Skeletal muscle tissue (tissue), 4 donors: Measurements from ENCODE around the gene THAP10. TPM values are rescaled to one million over a fixed set of nuclear protein-coding genes. Genes with fewer than 3 reads are reported as not detected.
"Not testable (repeated sequence)": the region's sequence is repeated elsewhere in the genome, so short reads cannot be mapped to it uniquely, and the experiment has no call there.

Source experiments
- H3K27ac ChIP-seq: one replicate; pipeline ENCODE4 v1.7.0; 2013; ENCODE audit warnings: mild to moderate bottlenecking, low read depth, low read length, inconsistent platforms
- H3K27me3 ChIP-seq, 3 donors: one replicate each; pipeline ENCODE4 v1.7.0; 2013; ENCODE audit warnings: low read length in 3 of 3; ENCODE audit not compliant: control insufficient read depth in 3 of 3, insufficient read depth in 3 of 3
- H3K36me3 ChIP-seq, 3 donors: one replicate each; pipeline ENCODE4 v1.7.0; 2013; ENCODE audit warnings: low read length in 3 of 3; ENCODE audit not compliant: control insufficient read depth in 3 of 3, insufficient read depth in 3 of 3
- H3K4me1 ChIP-seq, 3 donors: one replicate each; pipeline ENCODE4 v1.7.0; 2013; ENCODE audit warnings: low read length in 3 of 3, mild to moderate bottlenecking in 3 of 3; ENCODE audit not compliant: control insufficient read depth in 3 of 3, insufficient read depth in 3 of 3
- H3K4me3 ChIP-seq, 3 donors: one replicate each; pipeline ENCODE4 v1.7.0; 2013; ENCODE audit warnings: low read length in 3 of 3
- H3K9ac ChIP-seq, 3 donors: one replicate each; pipeline ENCODE4 v1.7.0; 2013; ENCODE audit warnings: low read length in 3 of 3, mild to moderate bottlenecking in 3 of 3, moderate library complexity in 2 of 3, low read depth in 1 of 3
- H3K9me3 ChIP-seq, 3 donors: one replicate each; pipeline ENCODE4 v1.7.0; 2013; ENCODE audit warnings: low read length in 3 of 3; ENCODE audit not compliant: control insufficient read depth in 3 of 3
- total RNA-seq: library from RNA; depleted of rRNA; stranded (reverse); fragments of >200 nt; gene quantifications from one replicate; pipeline ENCODE4 v1.2.3, GENCODE V29; 2014
- donor health status: Osteomylitis.

THAP10 gene
- total RNA-seq, 1 donor from 2014 or later: 5.2 TPM

GRCh38 chr15:70880781-70881180 is 11.5 kb downstream of the THAP10 start:
- H3K36me3 ChIP-seq: no peaks in the 10 kb centered on the region

DNA sequence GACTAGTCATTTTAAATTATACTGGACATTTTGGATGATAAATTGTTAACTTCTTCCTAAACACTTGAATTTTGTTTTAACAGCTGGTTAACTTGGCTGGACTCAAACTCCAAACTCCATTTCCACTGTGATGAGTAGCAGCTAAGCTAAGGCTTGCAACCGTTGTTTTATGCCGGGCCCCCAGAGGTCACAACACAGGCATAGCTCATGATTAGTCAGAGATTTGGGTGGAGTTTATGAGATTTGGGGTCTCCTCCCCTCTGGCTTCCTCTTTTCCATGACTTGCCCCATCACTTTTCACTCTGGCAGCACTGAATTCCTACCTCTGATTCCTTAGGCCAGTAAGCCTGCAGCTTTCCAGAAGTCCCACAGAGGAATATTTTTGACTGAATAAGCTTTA is 12.8 kb downstream of the THAP10 start:
- no peaks in the 10 kb centered on the region for H3K9me3 ChIP-seq
- H3K27ac ChIP-seq: no peak overlapping the region
- H3K9ac ChIP-seq: no peak overlapping the region
- no peaks in the 10 kb centered on the region for H3K36me3 ChIP-seq
- H3K4me1 ChIP-seq: no peaks in the 10 kb centered on the region
- no peak overlapping the region for H3K4me3 ChIP-seq
- H3K27me3 ChIP-seq: peaks cover 0 to 3% (median 0%) of the 10 kb centered on the region in 3 donors

More at GRCh38 chr15:70880781-70881180, 11.5 kb downstream of the THAP10 start:
- Histone ChIP-seq H3K9me3 (no peaks in the 10 kb centered on the region), H3K27ac (no peak overlapping the region), H3K9ac (no peak overlapping the region), H3K27me3 (peaks cover 0 to 3% (median 0%) of the 10 kb centered on the region in 3 donors), H3K4me1 (no peaks in the 10 kb centered on the region), H3K4me3 (no peak overlapping the region)

DNA sequence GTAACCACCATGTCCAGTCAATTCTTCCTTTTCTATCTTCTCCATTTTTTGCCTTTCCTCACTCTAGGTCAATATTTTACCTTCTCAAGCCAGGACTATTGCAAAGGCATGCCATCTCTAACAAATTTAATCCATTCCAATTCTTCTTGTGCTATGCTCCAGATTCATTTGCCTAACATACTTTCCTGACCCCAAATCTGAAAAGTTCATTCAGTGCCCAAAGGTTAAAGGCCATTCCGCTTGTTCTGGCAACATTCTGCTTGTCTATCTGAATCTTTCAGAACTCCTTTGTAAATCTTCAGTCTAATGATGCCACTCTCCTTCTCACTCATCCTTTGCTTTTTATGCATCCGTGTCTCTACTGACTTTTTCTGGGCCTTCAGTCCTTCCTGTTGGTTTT is 15.6 kb downstream of the THAP10 start:
- no peaks in the 10 kb centered on the region for H3K4me1 ChIP-seq
- no peaks in the 10 kb centered on the region for H3K9me3 ChIP-seq
- H3K4me3 ChIP-seq: no peak overlapping the region
- H3K27me3 ChIP-seq: peaks cover 0 to 3% (median 0%) of the 10 kb centered on the region in 3 donors
- H3K27ac ChIP-seq: no peak overlapping the region
- H3K9ac ChIP-seq: no peak overlapping the region
- H3K36me3 ChIP-seq: no peaks in the 10 kb centered on the region

GRCh38 chr15:70876011-70876410 is 16.2 kb downstream of the THAP10 start:
- H3K9ac ChIP-seq: no peak overlapping the region
- H3K27ac ChIP-seq: no peak overlapping the region
- no peaks in the 10 kb centered on the region for H3K36me3 ChIP-seq
- no peaks in the 10 kb centered on the region for H3K4me1 ChIP-seq
- H3K27me3 ChIP-seq: peaks cover 0 to 3% (median 0%) of the 10 kb centered on the region in 3 donors
- no peak overlapping the region for H3K4me3 ChIP-seq
- no peaks in the 10 kb centered on the region for H3K9me3 ChIP-seq

GRCh38 chr15:70875001-70875782 is 17.0 kb downstream of the THAP10 start:
- Histone ChIP-seq H3K4me3 (no peak overlapping the region), H3K27ac (no peak overlapping the region), H3K27me3 (peaks cover 0 to 3% (median 0%) of the 10 kb centered on the region in 3 donors), H3K4me1 (peaks cover 0 to 3% (median 3%) of the 10 kb centered on the region in 3 donors), H3K9ac (no peak overlapping the region), H3K9me3 (no peaks in the 10 kb centered on the region), H3K36me3 (no peaks in the 10 kb centered on the region)

DNA sequence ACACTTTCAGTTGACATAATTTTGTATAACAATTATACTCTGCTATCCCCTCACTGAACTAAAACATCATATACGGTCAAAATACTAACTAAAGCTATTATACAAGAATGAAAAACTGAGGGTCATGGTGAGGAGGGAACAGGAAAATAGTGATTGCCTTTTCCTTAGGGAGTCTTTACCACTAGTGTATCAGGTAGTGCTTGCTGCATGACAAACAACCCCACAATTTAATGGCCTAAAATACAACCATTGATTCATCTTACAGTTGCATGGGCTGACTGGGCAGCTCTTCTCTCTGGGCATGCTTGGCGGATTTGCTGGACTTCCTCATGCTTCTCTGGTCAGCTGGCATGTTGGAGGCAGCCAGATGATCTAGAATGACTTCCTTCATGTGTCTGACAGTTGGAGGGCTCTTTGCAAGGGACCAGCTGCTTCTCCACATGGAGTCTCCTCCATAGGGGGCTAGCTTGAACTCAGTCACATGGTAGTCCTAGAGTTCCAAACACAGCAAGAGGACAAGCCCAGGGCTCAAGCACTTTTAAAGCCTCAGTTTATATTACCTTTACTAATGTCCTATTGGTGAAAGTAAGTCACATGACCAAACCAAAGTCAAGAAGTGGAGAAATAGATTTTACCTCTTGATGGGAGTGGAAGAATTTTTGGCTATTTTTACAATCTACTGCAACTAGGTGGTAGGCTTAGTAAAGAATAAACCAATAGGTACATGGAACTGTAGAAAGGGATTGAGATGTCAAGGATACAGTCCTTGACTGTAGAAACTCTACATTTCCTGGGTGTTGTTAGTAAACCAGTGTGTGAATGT is 18.8 kb downstream of the THAP10 start:
- Histone ChIP-seq H3K4me1 (peaks cover 6 to 10% (median 7%) of the 10 kb centered on the region in 3 donors), H3K27me3 (peaks cover 0 to 3% (median 0%) of the 10 kb centered on the region in 3 donors), H3K4me3 (no peak overlapping the region), H3K27ac (no peak overlapping the region), H3K36me3 (no peaks in the 10 kb centered on the region), H3K9ac (no peak overlapping the region), H3K9me3 (no peaks in the 10 kb centered on the region)

- not testable (repeated sequence) for H3K27me3 ChIP-seq, H3K27ac ChIP-seq, H3K36me3 ChIP-seq, H3K9me3 ChIP-seq, H3K4me3 ChIP-seq, H3K9ac ChIP-seq
- H3K4me1 ChIP-seq: peaks cover 11 to 16% (median 16%) of the 10 kb centered on the region in 3 donors
Observed at GRCh38 chr15:70871490-70871889, 20.7 kb downstream of the THAP10 start.

- H3K27me3 ChIP-seq: no peaks in the 10 kb centered on the region
- no peaks in the 10 kb centered on the region for H3K9me3 ChIP-seq
- H3K9ac ChIP-seq: no peak overlapping the region
- peak overlapping the region; percentile 7 for H3K27ac ChIP-seq
- peaks cover 11 to 16% (median 16%) of the 10 kb centered on the region in 3 donors for H3K4me1 ChIP-seq
- no peaks in the 10 kb centered on the region for H3K36me3 ChIP-seq
- H3K4me3 ChIP-seq: no peak overlapping the region
Observed at GRCh38 chr15:70870051-70870450, 22.2 kb downstream of the THAP10 start.

GRCh38 chr15:70869346-70869745 is 22.9 kb downstream of the THAP10 start:
- Histone ChIP-seq H3K9me3 (no peaks in the 10 kb centered on the region), H3K36me3 (no peaks in the 10 kb centered on the region), H3K27me3 (no peaks in the 10 kb centered on the region), H3K4me1 (peaks cover 11 to 16% (median 16%) of the 10 kb centered on the region in 3 donors), H3K4me3 (no peak overlapping the region), H3K27ac (no peak overlapping the region), H3K9ac (no peak overlapping the region)
